ENCODE results near the gene C11orf98.
"Not testable (repeated sequence)": the region's sequence is repeated elsewhere in the genome, so short reads cannot be mapped to it uniquely, and the experiment has no call there.

C11orf98 gene

GRCh38 chr11:62680825-62681240 is 15.8 kb upstream of the C11orf98 start:
- DNase-seq: peak; percentile 50

GRCh38 chr11:62678770-62679696 is 14.0 kb upstream of the C11orf98 start, which contains the start of gene UBXN1:
TSS of gene UBXN1 (minus strand) at chr11:62679073. CDS start at chr11:62678923, 150 bp downstream.
- peak; percentile 91 for DNase-seq

GRCh38 chr11:62678433-62678769 is 13.4 kb upstream of the C11orf98 start:
- DNase-seq: no peak

GRCh38 chr11:62677714-62678113 is 12.7 kb upstream of the C11orf98 start:
- no peak for DNase-seq

- DNase-seq: no peak
Measured at GRCh38 chr11:62677156-62677555, 12.1 kb upstream of the C11orf98 start.

GRCh38 chr11:62676698-62677097 is 11.7 kb upstream of the C11orf98 start:
- DNase-seq: no peak

- not testable (repeated sequence) for DNase-seq
Measured at GRCh38 chr11:62675415-62675814, 10.4 kb upstream of the C11orf98 start.

- DNase-seq: no peak
Measured at GRCh38 chr11:62673196-62673525, 8.2 kb upstream of the C11orf98 start.

- DNase-seq: peak; percentile 78
Measured at GRCh38 chr11:62671608-62672389, 6.8 kb upstream of the C11orf98 start, which contains the start of the genes LBHD1 and UQCC3. TSS of gene LBHD1 (minus strand) at chr11:62672267. CDS start at chr11:62670031, 2,236 bp downstream. TSS of gene UQCC3 (plus strand) at chr11:62671673. CDS start at chr11:62671746, 73 bp downstream.

- DNase-seq: no peak
Measured at GRCh38 chr11:62671236-62671607, 6.2 kb upstream of the C11orf98 start.

GRCh38 chr11:62669420-62670161 is 4.6 kb upstream of the C11orf98 start:
- no peak for DNase-seq

- no peak for DNase-seq
Measured at GRCh38 chr11:62667460-62667859, 2.5 kb upstream of the C11orf98 start.

GRCh38 chr11:62666259-62666926 is 1.4 kb upstream of the C11orf98 start:
- DNase-seq: no peak

GRCh38 chr11:62665599-62666258 is 719 bp upstream of the C11orf98 start:
- peak; percentile 71 for DNase-seq

- peak; percentile 63 for DNase-seq
Measured at GRCh38 chr11:62664405-62665074, 470 bp downstream of the C11orf98 start.

- DNase-seq: no peak
Measured at GRCh38 chr11:62656796-62657429, 8.1 kb downstream of the C11orf98 start.

GRCh38 chr11:62654297-62654696 is 10.7 kb downstream of the C11orf98 start:
- DNase-seq: no peak

- no peak for DNase-seq
Measured at GRCh38 chr11:62652161-62653006, 12.6 kb downstream of the C11orf98 start.

GRCh38 chr11:62650283-62650682 is 14.7 kb downstream of the C11orf98 start:
- DNase-seq: not testable (repeated sequence)

- no peak for DNase-seq
Measured at GRCh38 chr11:62649486-62649885, 15.5 kb downstream of the C11orf98 start.

Data from stimulated activated CD4-positive, alpha-beta T cell treated with anti-CD3 and anti-CD28 coated beads, Interleukin-4, amount 100 ng/mL, for 24 hours (primary cell).